Forelimb muscle (tissue), 1 donor: Measurements from ENCODE around the gene BHLHA15. TPM values are rescaled to one million over a fixed set of nuclear protein-coding genes. Genes with fewer than 3 reads are reported as not detected.

Experiments
- DNase-seq: peaks from one replicate; pipeline ENCODE4 v3.0.0-alpha.2; 2013; ENCODE audit warnings: low read depth
- polyA plus RNA-seq: library from polyadenylated mRNA; unstranded; fragments of 120-200 nt; gene quantifications from one replicate; pipeline ENCODE4 v1.2.1, GENCODE V29; 2013; ENCODE audit not compliant: insufficient read length

BHLHA15 gene
- polyA plus RNA-seq, 1 donor, result 0.47 TPM

GRCh38 chr7:98186452-98187137, 24.6 kb upstream of the BHLHA15 start:
- no peak for DNase-seq

GRCh38 chr7:98187138-98187502, 24.1 kb upstream of the BHLHA15 start:
- no peak for DNase-seq

DNA sequence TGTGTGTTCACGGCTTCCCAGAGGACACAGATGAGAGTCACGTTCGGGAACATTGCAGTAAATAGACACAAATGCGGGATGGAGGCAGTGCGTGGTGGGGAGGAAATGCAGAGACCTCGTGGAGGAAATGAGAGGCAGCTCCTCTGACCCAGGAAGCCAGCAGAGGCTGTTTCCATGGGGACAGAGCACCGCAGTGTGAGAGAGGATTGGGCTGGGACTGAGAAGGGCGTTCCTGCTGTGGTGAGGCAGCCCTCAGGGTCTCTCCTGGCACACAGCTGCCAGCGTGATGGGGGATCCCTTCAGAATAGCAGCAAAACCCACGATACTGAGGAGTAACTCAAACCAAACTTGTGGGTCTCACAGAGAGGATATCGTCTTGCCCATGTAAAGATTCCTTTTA, 21.7 kb upstream of the BHLHA15 start:
- no peak for DNase-seq

GRCh38 chr7:98191668-98192431, 19.4 kb upstream of the BHLHA15 start:
- DNase-seq, result no peak

DNA sequence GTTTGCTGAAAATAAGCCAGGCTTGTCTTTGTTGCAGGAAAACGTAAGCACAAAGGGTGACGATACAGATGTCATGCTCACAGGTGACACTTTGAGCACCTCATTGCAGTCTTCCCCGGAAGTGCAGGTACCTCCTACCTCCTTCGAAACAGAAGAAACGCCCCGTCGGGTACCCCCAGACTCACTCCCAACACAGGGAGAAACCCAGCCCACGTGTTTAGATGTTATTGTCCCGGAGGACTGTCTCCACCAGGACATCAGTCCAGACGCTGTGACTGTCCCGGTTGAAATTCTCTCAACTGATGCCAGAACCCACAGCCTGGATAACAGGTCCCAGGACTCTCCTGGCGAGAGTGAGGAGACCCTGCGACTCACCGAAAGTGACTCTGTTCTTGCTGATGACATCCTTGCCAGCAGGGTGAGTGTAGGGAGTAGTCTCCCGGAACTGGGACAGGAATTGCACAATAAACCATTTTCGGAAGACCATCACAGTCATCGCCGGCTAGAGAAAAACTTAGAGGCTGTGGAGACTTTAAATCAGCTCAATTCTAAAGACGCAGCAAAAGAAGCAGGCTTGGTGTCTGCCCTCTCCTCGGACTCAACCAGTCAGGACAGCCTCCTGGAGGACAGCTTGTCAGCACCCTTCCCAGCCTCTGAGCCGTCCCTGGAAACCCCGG, 18.3 kb upstream of the BHLHA15 start:
- no peak for DNase-seq

DNA sequence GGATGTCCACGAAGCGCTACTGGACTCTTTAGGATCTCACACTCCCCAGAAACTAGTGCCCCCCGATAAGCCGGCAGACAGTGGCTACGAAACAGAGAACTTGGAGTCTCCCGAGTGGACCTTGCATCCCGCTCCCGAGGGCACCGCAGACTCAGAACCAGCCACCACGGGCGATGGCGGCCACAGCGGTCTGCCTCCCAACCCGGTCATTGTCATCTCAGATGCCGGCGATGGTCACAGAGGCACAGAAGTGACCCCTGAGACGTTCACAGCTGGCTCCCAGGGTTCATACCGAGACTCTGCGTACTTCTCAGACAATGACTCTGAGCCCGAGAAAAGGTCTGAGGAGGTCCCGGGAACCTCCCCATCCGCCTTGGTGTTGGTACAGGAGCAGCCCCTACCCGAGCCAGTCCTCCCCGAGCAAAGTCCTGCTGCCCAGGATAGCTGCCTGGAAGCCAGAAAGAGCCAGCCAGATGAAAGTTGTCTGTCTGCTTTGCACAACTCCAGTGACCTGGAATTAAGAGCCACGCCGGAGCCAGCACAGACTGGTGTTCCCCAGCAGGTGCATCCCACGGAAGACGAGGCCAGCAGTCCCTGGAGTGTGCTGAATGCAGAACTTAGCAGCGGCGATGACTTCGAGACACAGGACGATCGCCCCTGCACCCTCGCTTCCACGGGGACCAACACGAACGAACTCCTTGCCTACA, 17.6 kb upstream of the BHLHA15 start:
- DNase-seq, result no peak

GRCh38 chr7:98194186-98194585, 17.1 kb upstream of the BHLHA15 start:
- DNase-seq, result no peak

DNA sequence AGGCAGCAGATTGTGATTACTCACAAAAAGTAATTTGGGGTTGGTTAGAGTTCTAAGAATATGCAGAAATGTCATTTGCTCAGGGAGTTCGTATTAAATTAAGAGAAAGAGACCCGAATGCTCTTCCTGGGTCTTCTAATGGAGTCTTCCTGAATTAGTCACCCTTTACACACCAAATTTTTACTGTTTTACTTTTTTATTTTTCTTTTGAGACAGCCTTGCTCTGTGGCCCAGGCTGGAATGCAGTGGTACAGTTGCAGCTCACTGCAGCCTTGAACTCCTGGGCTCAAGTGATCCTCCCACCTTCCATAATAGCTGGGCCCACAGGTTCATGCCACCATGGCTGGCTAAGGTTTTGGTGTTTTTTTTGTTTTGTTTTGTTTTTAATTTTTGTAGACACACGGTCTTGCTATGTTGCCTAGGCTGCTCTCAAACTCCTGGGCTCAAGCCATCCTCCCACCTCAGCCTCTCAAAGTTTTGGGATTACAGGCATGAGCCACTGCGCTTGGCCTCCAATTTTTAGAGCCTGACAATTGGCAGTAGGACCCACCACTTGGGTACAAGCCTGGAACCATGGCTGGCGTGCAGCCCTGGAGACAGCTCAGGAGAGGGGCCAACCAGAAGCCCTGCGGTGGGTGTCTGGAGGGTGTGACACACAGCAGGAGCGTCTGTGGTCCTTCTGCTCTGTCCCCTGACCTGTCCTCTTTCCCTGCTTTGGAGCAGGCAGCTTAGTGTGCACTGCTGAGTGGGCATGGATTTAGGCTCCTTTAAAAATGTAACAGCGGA, 16.4 kb upstream of the BHLHA15 start:
- DNase-seq, result no peak

GRCh38 chr7:98196706-98197605, 14.3 kb upstream of the BHLHA15 start:
- DNase-seq, result no peak

DNA sequence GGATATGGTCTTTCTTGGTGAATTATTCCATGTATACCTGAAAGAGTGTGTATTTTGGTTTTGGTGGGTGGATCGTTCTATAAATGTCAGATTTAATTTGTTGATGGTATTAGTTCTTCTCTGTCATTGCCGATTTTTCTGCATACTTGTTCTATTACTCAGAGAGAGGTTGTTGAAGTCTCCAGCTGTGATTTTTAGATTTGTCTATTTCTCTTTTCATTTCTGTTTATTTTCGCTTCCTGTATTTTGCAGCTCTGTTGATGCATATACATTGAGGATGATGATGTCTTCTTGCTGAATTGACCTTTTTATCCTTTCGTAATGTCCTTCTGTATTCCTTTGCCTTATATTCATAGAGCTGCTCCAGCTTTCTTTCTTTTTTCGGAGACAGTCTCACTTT, 12.1 kb upstream of the BHLHA15 start:
- no peak for DNase-seq

DNA sequence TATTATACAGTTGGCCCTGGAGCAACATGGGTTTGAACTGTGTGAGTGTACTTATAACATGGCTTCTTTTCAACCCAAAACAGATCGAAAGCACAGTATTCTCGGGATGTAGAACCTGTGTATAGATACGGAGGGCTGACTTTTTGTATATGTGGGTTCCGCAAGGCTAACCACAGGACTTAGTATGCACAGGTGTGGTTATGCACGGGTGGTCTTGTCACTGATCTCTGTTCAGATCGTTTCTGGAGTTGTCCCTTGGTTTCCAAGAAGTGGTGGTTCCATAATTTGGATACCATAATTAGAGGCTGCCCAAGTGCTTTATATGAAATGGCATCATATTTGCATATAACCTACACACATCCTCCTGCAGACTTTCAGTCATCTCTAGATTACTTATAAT, 10.9 kb upstream of the BHLHA15 start:
- no peak for DNase-seq

- no peak for DNase-seq
Observed at GRCh38 chr7:98202367-98203195, 8.7 kb upstream of the BHLHA15 start.

DNA sequence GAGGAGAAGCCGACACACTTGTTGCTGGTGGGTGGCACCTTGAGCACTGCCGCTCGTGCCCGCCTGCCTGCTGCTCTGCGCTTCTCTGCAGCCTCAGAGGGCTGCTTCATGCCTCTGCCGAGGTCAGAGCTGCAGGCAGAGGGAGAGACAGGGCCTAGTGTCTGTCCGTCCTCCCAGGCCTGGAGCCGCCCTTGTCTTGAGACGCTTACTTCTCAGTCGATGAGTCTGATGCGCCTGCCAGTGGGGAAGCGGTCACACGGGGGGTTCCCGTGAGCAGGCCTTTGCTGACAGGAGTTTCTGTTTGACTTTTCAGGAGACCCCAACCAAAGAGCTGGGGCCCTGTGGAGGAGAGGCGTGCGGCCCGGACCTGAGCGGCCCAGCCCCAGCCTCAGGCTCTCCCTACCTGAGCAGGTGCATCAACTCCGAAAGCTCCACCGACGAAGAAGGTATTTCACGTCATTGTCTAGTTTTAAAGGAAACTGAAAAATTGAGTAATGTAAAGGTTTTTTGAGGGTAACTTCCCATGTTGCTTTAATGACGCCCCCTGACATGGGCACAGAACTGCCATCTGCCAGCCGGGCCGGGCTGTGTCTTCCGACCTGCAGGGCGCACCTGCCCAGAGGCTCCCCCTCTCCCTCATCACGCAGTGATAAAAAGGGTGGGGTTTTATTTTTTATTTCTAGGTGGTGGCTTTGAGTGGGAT, 7.8 kb upstream of the BHLHA15 start:
- no peak for DNase-seq

- DNase-seq, result no peak
Observed at GRCh38 chr7:98203964-98204605, 7.2 kb upstream of the BHLHA15 start.

- DNase-seq, result no peak
Observed at GRCh38 chr7:98204670-98205069, 6.6 kb upstream of the BHLHA15 start.

- no peak for DNase-seq
Observed at GRCh38 chr7:98205162-98205845, 5.9 kb upstream of the BHLHA15 start.

- no peak for DNase-seq
Observed at GRCh38 chr7:98206451-98207330, 4.5 kb upstream of the BHLHA15 start.
